MM.1S (cell line): ENCODE measurements around the gene KRT10.

Source experiments
- CTCF ChIP-seq: fragments of 300-600 bp; sonication (generic); IDR thresholded peaks from 2 replicates; pipeline ENCODE4 v1.5.1; 2016; ENCODE audit warnings: antibody characterized with exemption, low read length, mixed read lengths
- EZH2phosphoT487 ChIP-seq: fragments of 300-600 bp; sonication (generic); IDR thresholded peaks from 2 replicates; pipeline ENCODE4 v1.6.1; 2018; ENCODE audit warnings: antibody characterized with exemption, low read length

- TF ChIP-seq CTCF (no peak), EZH2phosphoT487 (no peak)
Observed at GRCh38 chr17:40820228-40820838, 2.1 kb downstream of the KRT10 start.
